ENCODE data around the gene ATP9B. TPM values are rescaled to one million over a fixed set of nuclear protein-coding genes. Genes with fewer than 3 reads are reported as not detected.

ATP9B gene
- total and polyA plus RNA-seq, 4 donors = 12.6 to 77.0 (median 29.9) TPM

- H3K36me3 ChIP-seq (ENCODE audit: control insufficient read depth in 4 of 4, insufficient read depth in 4 of 4, low read length in 4 of 4) = peaks cover 0 to 4% (median 0%) of the 10 kb centered on the region in 4 donors
- H3K4me3 ChIP-seq = no peak overlapping the region
- H3K9me3 ChIP-seq (ENCODE audit: control insufficient read depth in 4 of 4, insufficient read depth in 3 of 4, low read length in 3 of 4) = no peaks in the 10 kb centered on the region
- H3K9ac ChIP-seq (ENCODE audit: insufficient read depth in 1 of 2, low read length in 2 of 2) = no peak overlapping the region
- H3K27me3 ChIP-seq (ENCODE audit: control insufficient read depth in 3 of 3, insufficient read depth in 3 of 3, low read length in 2 of 3) = no peaks in the 10 kb centered on the region
- H3K27ac ChIP-seq (ENCODE audit: low read depth in 1 of 2, low read length in 1 of 2) = no peak overlapping the region
- H3K4me1 ChIP-seq (ENCODE audit: control insufficient read depth in 5 of 5, insufficient read depth in 5 of 5, low read length in 5 of 5) = peaks cover 0 to 2% (median 0%) of the 10 kb centered on the region in 5 donors
- TF ChIP-seq, protein P1, sequence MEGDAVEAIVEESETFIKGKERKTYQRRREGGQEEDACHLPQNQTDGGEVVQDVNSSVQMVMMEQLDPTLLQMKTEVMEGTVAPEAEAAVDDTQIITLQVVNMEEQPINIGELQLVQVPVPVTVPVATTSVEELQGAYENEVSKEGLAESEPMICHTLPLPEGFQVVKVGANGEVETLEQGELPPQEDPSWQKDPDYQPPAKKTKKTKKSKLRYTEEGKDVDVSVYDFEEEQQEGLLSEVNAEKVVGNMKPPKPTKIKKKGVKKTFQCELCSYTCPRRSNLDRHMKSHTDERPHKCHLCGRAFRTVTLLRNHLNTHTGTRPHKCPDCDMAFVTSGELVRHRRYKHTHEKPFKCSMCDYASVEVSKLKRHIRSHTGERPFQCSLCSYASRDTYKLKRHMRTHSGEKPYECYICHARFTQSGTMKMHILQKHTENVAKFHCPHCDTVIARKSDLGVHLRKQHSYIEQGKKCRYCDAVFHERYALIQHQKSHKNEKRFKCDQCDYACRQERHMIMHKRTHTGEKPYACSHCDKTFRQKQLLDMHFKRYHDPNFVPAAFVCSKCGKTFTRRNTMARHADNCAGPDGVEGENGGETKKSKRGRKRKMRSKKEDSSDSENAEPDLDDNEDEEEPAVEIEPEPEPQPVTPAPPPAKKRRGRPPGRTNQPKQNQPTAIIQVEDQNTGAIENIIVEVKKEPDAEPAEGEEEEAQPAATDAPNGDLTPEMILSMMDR (IDR thresholded peaks at IDR 0.05; ENCODE audit: control extremely low read depth, extremely low read depth) = no peak
- no peak for DNase-seq
- 93 to 94% methylated on average over 8 of the region's 8 CpGs for WGBS, 2 donors
- no peak for ATAC-seq (ENCODE audit: insufficient read depth, low FRiP score)
These were observed 172.6 kb downstream of the ATP9B start for GRCh38 chr18:79241755-79242154.

GRCh38 chr18:79242246-79242645 is 173.1 kb downstream of the ATP9B start:
- DNase-seq = peak in 2 of 3 donors; percentile 12 to 16
- no peak for ATAC-seq (ENCODE audit: insufficient read depth, low FRiP score)
- WGBS, 2 donors = 60 to 70% methylated on average over 5 of the region's 5 CpGs

DNA sequence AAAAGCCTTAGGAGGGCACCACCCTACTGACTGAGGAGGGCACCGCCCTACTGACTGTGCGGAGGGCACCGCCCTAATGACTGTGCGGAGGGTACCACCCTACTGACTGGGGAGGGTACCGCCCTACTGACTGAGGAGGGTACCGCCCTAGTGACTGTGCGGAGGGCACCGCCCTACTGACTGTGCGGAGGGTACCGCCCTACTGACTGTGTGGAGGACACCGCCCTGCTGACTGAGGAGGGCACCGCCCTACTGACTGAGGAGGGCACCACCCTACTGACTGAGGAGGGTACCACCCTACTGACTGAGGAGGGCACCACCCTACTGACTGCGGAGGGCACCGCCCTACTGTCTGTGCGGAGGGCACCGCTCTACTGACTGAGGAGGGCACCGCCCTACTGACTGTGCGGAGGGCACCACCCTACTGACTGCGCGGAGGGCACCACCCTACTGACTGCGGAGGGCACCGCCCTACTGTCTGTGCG is 176.4 kb downstream of the ATP9B start:
- TF ChIP-seq, protein P1 (IDR thresholded peaks at IDR 0.05; ENCODE audit: control extremely low read depth, extremely low read depth) = no peak
- no peak for DNase-seq
- no peaks in the 10 kb centered on the region for H3K36me3 ChIP-seq (ENCODE audit: control insufficient read depth in 4 of 4, insufficient read depth in 4 of 4, low read length in 4 of 4)
- peak overlapping the region in 1 of 2 donors; percentile 24 for H3K27ac ChIP-seq (ENCODE audit: low read depth in 1 of 2, low read length in 1 of 2)
- H3K4me1 ChIP-seq (ENCODE audit: control insufficient read depth in 5 of 5, insufficient read depth in 5 of 5, low read length in 5 of 5) = peaks cover 0 to 2% (median 0%) of the 10 kb centered on the region in 5 donors
- no peak overlapping the region for H3K4me3 ChIP-seq
- H3K9ac ChIP-seq (ENCODE audit: insufficient read depth in 1 of 2, low read length in 2 of 2) = no peak overlapping the region
- WGBS, 2 donors = 84 to 86% methylated on average over 22 to 23 of the region's 23 CpGs
- H3K27me3 ChIP-seq (ENCODE audit: control insufficient read depth in 3 of 3, insufficient read depth in 3 of 3, low read length in 2 of 3) = no peaks in the 10 kb centered on the region
- no peak for ATAC-seq (ENCODE audit: insufficient read depth, low FRiP score)
- H3K9me3 ChIP-seq (ENCODE audit: control insufficient read depth in 4 of 4, insufficient read depth in 3 of 4, low read length in 3 of 4) = no peaks in the 10 kb centered on the region

More at GRCh38 chr18:79242246-79242645, 173.1 kb downstream of the ATP9B start:
- Histone ChIP-seq H3K27ac (ENCODE audit: low read depth in 1 of 2, low read length in 1 of 2) (no peak overlapping the region), H3K9me3 (ENCODE audit: control insufficient read depth in 4 of 4, insufficient read depth in 3 of 4, low read length in 3 of 4) (no peaks in the 10 kb centered on the region), H3K27me3 (ENCODE audit: control insufficient read depth in 3 of 3, insufficient read depth in 3 of 3, low read length in 2 of 3) (no peaks in the 10 kb centered on the region), H3K4me3 (no peak overlapping the region), H3K9ac (ENCODE audit: insufficient read depth in 1 of 2, low read length in 2 of 2) (no peak overlapping the region), H3K4me1 (ENCODE audit: control insufficient read depth in 5 of 5, insufficient read depth in 5 of 5, low read length in 5 of 5) (peaks cover 0 to 2% (median 0%) of the 10 kb centered on the region in 5 donors), H3K36me3 (ENCODE audit: control insufficient read depth in 4 of 4, insufficient read depth in 4 of 4, low read length in 4 of 4) (peaks cover 0 to 4% (median 0%) of the 10 kb centered on the region in 4 donors)
- TF ChIP-seq, protein P1 (IDR thresholded peaks at IDR 0.05; ENCODE audit: control extremely low read depth, extremely low read depth) = no peak

All from lung (tissue), 12 donors.